ENCODE results near the gene SERP1.
A peak's percentile ranks its signal among the peaks of the same experiment; 100 is the strongest.
"Not testable (repeated sequence)": the region's sequence is repeated elsewhere in the genome, so short reads cannot be mapped to it uniquely, and the experiment has no call there.

SERP1 gene

GRCh38 chr3:150538324-150539208, 7.7 kb downstream of the SERP1 start:
- DNase-seq = no peak

GRCh38 chr3:150535204-150535603, 11.1 kb downstream of the SERP1 start:
- DNase-seq = no peak

GRCh38 chr3:150531775-150532174, 14.5 kb downstream of the SERP1 start:
- no peak for DNase-seq

GRCh38 chr3:150528354-150528797, 17.9 kb downstream of the SERP1 start:
- DNase-seq = peak; percentile 33

GRCh38 chr3:150527464-150528255, 18.6 kb downstream of the SERP1 start:
- DNase-seq = no peak

- no peak for DNase-seq
Observed at GRCh38 chr3:150523538-150523937, 22.8 kb downstream of the SERP1 start.

- no peak for DNase-seq
Observed at GRCh38 chr3:150521463-150521862, 24.8 kb downstream of the SERP1 start.

GRCh38 chr3:150520408-150520807, 25.9 kb downstream of the SERP1 start:
- no peak for DNase-seq

- DNase-seq = no peak
Observed at GRCh38 chr3:150519026-150519425, 27.3 kb downstream of the SERP1 start.

GRCh38 chr3:150515210-150515609, 31.1 kb downstream of the SERP1 start:
- no peak for DNase-seq

GRCh38 chr3:150511122-150511821, 35.0 kb downstream of the SERP1 start:
- peak; percentile 36 for DNase-seq

- no peak for DNase-seq
Observed at GRCh38 chr3:150509780-150510179, 36.5 kb downstream of the SERP1 start.

GRCh38 chr3:150508401-150508800, 37.9 kb downstream of the SERP1 start:
- DNase-seq = no peak

- no peak for DNase-seq
Observed at GRCh38 chr3:150504483-150504882, 41.8 kb downstream of the SERP1 start.

GRCh38 chr3:150503402-150504099, 42.7 kb downstream of the SERP1 start:
- DNase-seq = no peak

- DNase-seq = not testable (repeated sequence)
Observed at GRCh38 chr3:150500960-150501359, 45.3 kb downstream of the SERP1 start.

GRCh38 chr3:150497956-150498355, 48.3 kb downstream of the SERP1 start:
- peak; percentile 59 for DNase-seq

GRCh38 chr3:150495563-150496168, 50.6 kb downstream of the SERP1 start:
- DNase-seq = peak; percentile 63

GRCh38 chr3:150495149-150495548, 51.1 kb downstream of the SERP1 start:
- no peak for DNase-seq

GRCh38 chr3:150494411-150494977, 51.8 kb downstream of the SERP1 start:
- peak; percentile 12 for DNase-seq

All from fibroblast of skin of right biceps (primary cell).